ENCODE data around the gene FBXO47. TPM values are rescaled to one million over a fixed set of nuclear protein-coding genes. Genes with fewer than 3 reads are reported as not detected.

The FBXO47 gene
- total RNA-seq, 6 donors from 2014 or later, result not detected

GRCh38 chr17:38969281-38969680 lies 2.1 kb upstream of the FBXO47 start:
- no peak for DNase-seq
- no peaks in the 10 kb centered on the region for H3K9me3 ChIP-seq
- no peak overlapping the region for H3K27ac ChIP-seq
- no peaks in the 10 kb centered on the region for H3K36me3 ChIP-seq
- ATAC-seq (ENCODE audit: low FRiP score in 2 of 2), result no peak
- no peaks in the 10 kb centered on the region for H3K27me3 ChIP-seq
- TF ChIP-seq EP300 (IDR thresholded peaks at IDR 0.05) (no peak), POLR2A (IDR thresholded peaks at IDR 0.05) (no peak), POLR2AphosphoS5 (IDR thresholded peaks at IDR 0.05) (no peak), CTCF (IDR thresholded peaks at IDR 0.05) (no peak)
- H3K4me3 ChIP-seq, result no peak overlapping the region
- H3K4me1 ChIP-seq, result peaks cover 0 to 4% (median 2%) of the 10 kb centered on the region in 4 donors
- WGBS, 2 donors, result 77 to 80% methylated on average over 4 of the region's 4 CpGs

- Histone ChIP-seq H3K4me1 (no peaks in the 10 kb centered on the region), H3K36me3 (no peaks in the 10 kb centered on the region), H3K4me3 (no peak overlapping the region), H3K27me3 (no peaks in the 10 kb centered on the region), H3K9me3 (no peaks in the 10 kb centered on the region), H3K27ac (no peak overlapping the region)
- TF ChIP-seq POLR2A (IDR thresholded peaks at IDR 0.05) (no peak), EP300 (IDR thresholded peaks at IDR 0.05) (no peak), POLR2AphosphoS5 (IDR thresholded peaks at IDR 0.05) (no peak), CTCF (IDR thresholded peaks at IDR 0.05) (no peak)
- ATAC-seq (ENCODE audit: low FRiP score in 2 of 2), result no peak
- no peak for DNase-seq
- 49 to 70% methylated on average over 4 of the region's 4 CpGs for WGBS, 2 donors
These were observed 5.8 kb downstream of the FBXO47 start for GRCh38 chr17:38961413-38961812.

GRCh38 chr17:38960402-38960801 lies 6.8 kb downstream of the FBXO47 start:
- ATAC-seq (ENCODE audit: low FRiP score in 2 of 2) (no peak), DNase-seq (no peak)
- no peak overlapping the region for H3K4me3 ChIP-seq
- H3K27ac ChIP-seq, result no peak overlapping the region
- TF ChIP-seq POLR2AphosphoS5 (IDR thresholded peaks at IDR 0.05) (no peak), CTCF (IDR thresholded peaks at IDR 0.05) (no peak), EP300 (IDR thresholded peaks at IDR 0.05) (no peak), POLR2A (IDR thresholded peaks at IDR 0.05) (no peak)
- 71 to 87% methylated on average over 5 of the region's 5 CpGs for WGBS, 2 donors
- no peaks in the 10 kb centered on the region for H3K9me3 ChIP-seq
- H3K36me3 ChIP-seq, result no peaks in the 10 kb centered on the region
- H3K4me1 ChIP-seq, result no peaks in the 10 kb centered on the region
- no peaks in the 10 kb centered on the region for H3K27me3 ChIP-seq

GRCh38 chr17:38959508-38959907 lies 7.7 kb downstream of the FBXO47 start:
- no peaks in the 10 kb centered on the region for H3K4me1 ChIP-seq
- H3K36me3 ChIP-seq, result no peaks in the 10 kb centered on the region
- no peaks in the 10 kb centered on the region for H3K27me3 ChIP-seq
- WGBS, 2 donors, result 66 to 74% methylated on average over 3 of the region's 3 CpGs
- no peak overlapping the region for H3K4me3 ChIP-seq
- no peak for DNase-seq
- TF ChIP-seq POLR2AphosphoS5 (IDR thresholded peaks at IDR 0.05) (no peak), POLR2A (IDR thresholded peaks at IDR 0.05) (no peak)
- no peaks in the 10 kb centered on the region for H3K9me3 ChIP-seq
- no peak overlapping the region for H3K27ac ChIP-seq
- no peak for ATAC-seq (ENCODE audit: low FRiP score in 2 of 2)

- ATAC-seq (ENCODE audit: low FRiP score in 2 of 2) (no peak), DNase-seq (no peak)
- H3K4me3 ChIP-seq, result no peak overlapping the region
- no peak overlapping the region for H3K27ac ChIP-seq
- no peak for TF ChIP-seq CTCF (IDR thresholded peaks at IDR 0.05)
- TF ChIP-seq EP300 (IDR thresholded peaks at IDR 0.05), result no peak
- no peak for TF ChIP-seq POLR2A (IDR thresholded peaks at IDR 0.05)
- TF ChIP-seq POLR2AphosphoS5 (IDR thresholded peaks at IDR 0.05), result no peak
- H3K9me3 ChIP-seq, result no peaks in the 10 kb centered on the region
- no peaks in the 10 kb centered on the region for H3K4me1 ChIP-seq
- H3K36me3 ChIP-seq, result no peaks in the 10 kb centered on the region
- no peaks in the 10 kb centered on the region for H3K27me3 ChIP-seq
These were observed 8.4 kb downstream of the FBXO47 start for GRCh38 chr17:38958756-38959155.

All from upper lobe of left lung (tissue), 6 donors.